Measurements from ENCODE around the gene PGAM1.

GRCh38 chr10:97400665-97401454 lies 25.1 kb upstream of the PGAM1 start, which contains the start of gene RRP12:
- TF ChIP-seq CTCF (IDR thresholded peaks at IDR 0.05; ENCODE audit: poor library complexity) (peak; percentile 13), EZH2phosphoT487 (IDR thresholded peaks at IDR 0.05; ENCODE audit: low read depth, severe bottlenecking, unreplicated experiment) (no peak), EZH2 (IDR thresholded peaks at IDR 0.05; ENCODE audit: borderline replicate concordance) (no peak)
